K562 (cell line): ENCODE measurements around the gene NR4A2. TPM values are rescaled to one million over a fixed set of nuclear protein-coding genes. Genes with fewer than 3 reads are reported as not detected.

Experiments
- BCOR ChIP-seq: fragments of 450-650 bp; IDR thresholded peaks from 2 replicates; pipeline ENCODE4 v1.6.1; 2016
- BDP1 ChIP-seq: IDR thresholded peaks from 3 replicates; pipeline ENCODE4 v1.6.1; 2011; ENCODE audit not compliant: insufficient read length, insufficient read depth
- CBX3 ChIP-seq, 2 experiments: IDR thresholded peaks; 1 replicate in 1 of 2; 2 replicates in 1 of 2; pipeline ENCODE4 v1.6.1; 2012; ENCODE audit warnings: inconsistent platforms in 2 of 2, low read length in 2 of 2, borderline replicate concordance in 1 of 2, control low read depth in 1 of 2
- CHD2 ChIP-seq: IDR thresholded peaks from 2 replicates; pipeline ENCODE4 v1.6.1; 2011; ENCODE audit warnings: low read depth, low read length
- COPS2 ChIP-seq: fragments of 450-650 bp; conservative IDR thresholded peaks from 2 replicates; pipeline ENCODE4 v1.6.1; 2016; ENCODE audit warnings: mild to moderate bottlenecking, moderate library complexity
- HSF4 ChIP-seq: fragments of 250-450 bp; sonication (Bioruptor Pico); IDR thresholded peaks from 2 replicates; pipeline ENCODE4 v2.1.2; 2022; ENCODE audit warnings: mild to moderate bottlenecking, moderate library complexity, borderline replicate concordance
- KAT2B ChIP-seq: IDR thresholded peaks from one replicate; pipeline ENCODE4 v1.6.1; 2012; ENCODE audit warnings: low read depth, mild to moderate bottlenecking, control low read depth, inconsistent platforms, low read length, moderate library complexity
- KDM2B ChIP-seq: fragments of 250-450 bp; sonication (Bioruptor Pico); IDR thresholded peaks from 2 replicates; pipeline ENCODE4 v1.8.0; 2021; ENCODE audit warnings: mild to moderate bottlenecking, moderate library complexity
- LCOR ChIP-seq: sonication (generic); formaldehyde crosslinking; IDR thresholded peaks from 2 replicates; pipeline ENCODE4 v1.8.0; 2022; ENCODE audit warnings: mild to moderate bottlenecking, missing genetic modification reagents
- MTA2 ChIP-seq: fragments of 450-650 bp; IDR thresholded peaks from 2 replicates; pipeline ENCODE4 v1.6.1; 2016; ENCODE audit warnings: low read depth
- PRPF4 ChIP-seq: fragments of 200-400 bp; formaldehyde crosslinking; IDR thresholded peaks from one replicate; pipeline ENCODE4 v1.6.1; 2017; ENCODE audit warnings: low read length, low read depth, mild to moderate bottlenecking; ENCODE audit not compliant: insufficient read depth, poor library complexity, severe bottlenecking
- SETDB1 ChIP-seq: IDR thresholded peaks from one replicate; pipeline ENCODE4 v1.6.1; 2012; ENCODE audit warnings: low read length, control low read depth, inconsistent platforms
- SUPT5H ChIP-seq: fragments of 450-650 bp; IDR thresholded peaks from 2 replicates; pipeline ENCODE4 v1.6.1; 2016
- TEAD2 ChIP-seq: fragments of 450-650 bp; IDR thresholded peaks from 2 replicates; pipeline ENCODE4 v1.6.1; 2016; ENCODE audit warnings: missing genetic modification characterization, control low read depth, missing compliant biosample characterization
- ZC3H11A ChIP-seq: IDR thresholded peaks from 2 replicates; pipeline ENCODE4 v1.6.1; 2012; ENCODE audit warnings: low read depth, low read length, improper control_type of control experiment
- ZNF316 ChIP-seq: fragments of 450-650 bp; IDR thresholded peaks from 2 replicates; pipeline ENCODE4 v1.6.1; 2016
- polyA plus RNA-seq, 8 experiments: library from polyadenylated mRNA; depleted of rRNA in 4 of 8; stranded (reverse) in 5 of 8; unstranded in 3 of 8; fragments of >200 nt; fragmentation: Nextera tagmentation in 2 of 8; fragmentation: Illumina TruSeq in 1 of 8; extraction: Ambion mirVana in 2 of 8; extraction: Trizol in 1 of 8; gene quantifications; 2 replicates each; pipeline versions ENCODE4 v1.2.1 to v1.2.3, GENCODE V29; 2011 to 2014; ENCODE audit warnings: inconsistent platforms in 1 of 8, missing spikeins in 1 of 8
- total RNA-seq, 7 experiments: library from RNA; depleted of rRNA in 6 of 7; stranded (reverse); fragments of >200 nt in 6 of 7; fragmentation: Illumina TruSeq in 2 of 7; extraction: Trizol in 2 of 7; gene quantifications; 2 replicates each; pipeline versions ENCODE4 v1.2.1 to v1.2.3, GENCODE V29; 2011 to 2021; ENCODE audit warnings: low replicate concordance in 1 of 7
- TF ChIP-seq, protein P1 (sequence below): sonication (generic); formaldehyde crosslinking; IDR thresholded peaks from 2 replicates; pipeline ENCODE4 v1.8.1; 2023; ENCODE audit warnings: mild to moderate bottlenecking, missing genetic modification reagents
- TF ChIP-seq, protein P2 (sequence below), 2 experiments: IDR thresholded peaks; 2 replicates each; pipeline ENCODE4 v1.6.1; 2012; ENCODE audit warnings: improper control_type of control experiment in 2 of 2, low read depth in 2 of 2, low read length in 2 of 2, borderline replicate concordance in 1 of 2
- TF ChIP-seq, protein P3 (sequence below): sonication (generic); formaldehyde crosslinking; IDR thresholded peaks from 2 replicates; pipeline ENCODE4 v1.8.1; 2023; ENCODE audit warnings: mild to moderate bottlenecking, missing genetic modification reagents
- TF ChIP-seq, protein P4 (sequence below): sonication (generic); formaldehyde crosslinking; IDR thresholded peaks from 2 replicates; pipeline ENCODE4 v1.8.0; 2023; ENCODE audit warnings: mild to moderate bottlenecking, missing genetic modification reagents

NR4A2 gene
- total and polyA plus RNA-seq, 9 of the 15 experiments (the other 6 are each of a cell fraction or from before 2014, with no cell fraction given) = 0.94 to 5.1 (median 1.3) TPM

DNA sequence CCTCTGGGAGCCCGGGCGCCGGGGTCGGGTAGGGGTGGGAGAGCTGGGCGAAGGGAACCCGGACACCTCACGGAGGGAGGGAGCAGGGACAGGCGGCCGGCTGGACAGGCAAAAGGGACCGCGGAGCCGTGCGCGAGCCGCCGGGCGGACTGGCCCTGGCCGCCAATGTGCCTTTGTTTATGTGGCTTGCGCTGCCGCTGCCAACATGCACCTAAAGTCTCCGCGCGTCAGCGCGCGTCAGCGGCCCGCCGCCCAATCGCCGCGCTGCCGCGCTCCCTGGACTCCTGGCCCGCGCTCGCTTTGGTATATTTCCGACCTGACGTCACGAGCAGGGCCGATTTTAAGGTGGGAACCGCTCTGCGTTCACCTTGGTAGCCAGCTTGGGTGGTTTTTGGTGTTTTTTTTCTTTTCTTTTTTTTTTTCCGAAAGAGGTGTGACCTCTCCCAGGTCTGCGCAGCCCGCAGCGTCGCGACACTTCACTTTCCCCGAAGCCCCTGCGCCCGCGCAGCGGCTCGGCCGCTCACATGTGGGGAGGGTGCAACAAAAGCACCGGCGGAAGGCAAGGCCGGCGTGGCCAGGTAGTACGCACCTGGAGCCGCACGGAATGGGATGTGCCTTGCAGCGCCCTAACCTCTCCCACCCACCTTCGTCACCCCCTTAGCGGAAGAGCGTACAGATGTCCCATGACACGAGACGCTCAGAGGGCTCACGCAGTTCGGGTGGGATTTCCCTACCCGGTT is at the start of gene NR4A2 (continued):
- TF ChIP-seq, protein P1, sequence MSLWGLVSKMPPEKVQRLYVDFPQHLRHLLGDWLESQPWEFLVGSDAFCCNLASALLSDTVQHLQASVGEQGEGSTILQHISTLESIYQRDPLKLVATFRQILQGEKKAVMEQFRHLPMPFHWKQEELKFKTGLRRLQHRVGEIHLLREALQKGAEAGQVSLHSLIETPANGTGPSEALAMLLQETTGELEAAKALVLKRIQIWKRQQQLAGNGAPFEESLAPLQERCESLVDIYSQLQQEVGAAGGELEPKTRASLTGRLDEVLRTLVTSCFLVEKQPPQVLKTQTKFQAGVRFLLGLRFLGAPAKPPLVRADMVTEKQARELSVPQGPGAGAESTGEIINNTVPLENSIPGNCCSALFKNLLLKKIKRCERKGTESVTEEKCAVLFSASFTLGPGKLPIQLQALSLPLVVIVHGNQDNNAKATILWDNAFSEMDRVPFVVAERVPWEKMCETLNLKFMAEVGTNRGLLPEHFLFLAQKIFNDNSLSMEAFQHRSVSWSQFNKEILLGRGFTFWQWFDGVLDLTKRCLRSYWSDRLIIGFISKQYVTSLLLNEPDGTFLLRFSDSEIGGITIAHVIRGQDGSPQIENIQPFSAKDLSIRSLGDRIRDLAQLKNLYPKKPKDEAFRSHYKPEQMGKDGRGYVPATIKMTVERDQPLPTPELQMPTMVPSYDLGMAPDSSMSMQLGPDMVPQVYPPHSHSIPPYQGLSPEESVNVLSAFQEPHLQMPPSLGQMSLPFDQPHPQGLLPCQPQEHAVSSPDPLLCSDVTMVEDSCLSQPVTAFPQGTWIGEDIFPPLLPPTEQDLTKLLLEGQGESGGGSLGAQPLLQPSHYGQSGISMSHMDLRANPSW (CRISPR knock-in tag) = 0 out of 2 replicates have a peak, but pooled peaks have one; percentile 56
- no peak for TF ChIP-seq PRPF4
- TF ChIP-seq SETDB1 = no peak
- TF ChIP-seq, protein P2, sequence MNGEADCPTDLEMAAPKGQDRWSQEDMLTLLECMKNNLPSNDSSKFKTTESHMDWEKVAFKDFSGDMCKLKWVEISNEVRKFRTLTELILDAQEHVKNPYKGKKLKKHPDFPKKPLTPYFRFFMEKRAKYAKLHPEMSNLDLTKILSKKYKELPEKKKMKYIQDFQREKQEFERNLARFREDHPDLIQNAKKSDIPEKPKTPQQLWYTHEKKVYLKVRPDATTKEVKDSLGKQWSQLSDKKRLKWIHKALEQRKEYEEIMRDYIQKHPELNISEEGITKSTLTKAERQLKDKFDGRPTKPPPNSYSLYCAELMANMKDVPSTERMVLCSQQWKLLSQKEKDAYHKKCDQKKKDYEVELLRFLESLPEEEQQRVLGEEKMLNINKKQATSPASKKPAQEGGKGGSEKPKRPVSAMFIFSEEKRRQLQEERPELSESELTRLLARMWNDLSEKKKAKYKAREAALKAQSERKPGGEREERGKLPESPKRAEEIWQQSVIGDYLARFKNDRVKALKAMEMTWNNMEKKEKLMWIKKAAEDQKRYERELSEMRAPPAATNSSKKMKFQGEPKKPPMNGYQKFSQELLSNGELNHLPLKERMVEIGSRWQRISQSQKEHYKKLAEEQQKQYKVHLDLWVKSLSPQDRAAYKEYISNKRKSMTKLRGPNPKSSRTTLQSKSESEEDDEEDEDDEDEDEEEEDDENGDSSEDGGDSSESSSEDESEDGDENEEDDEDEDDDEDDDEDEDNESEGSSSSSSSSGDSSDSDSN (IDR thresholded peaks at IDR 0.05; ENCODE audit: borderline replicate concordance in 1 of 2, low read depth in 2 of 2, low read length in 2 of 2) = peak in 1 of 2 experiments; percentile 33; a peak in 1 of 4 replicates
- TF ChIP-seq, protein P3, sequence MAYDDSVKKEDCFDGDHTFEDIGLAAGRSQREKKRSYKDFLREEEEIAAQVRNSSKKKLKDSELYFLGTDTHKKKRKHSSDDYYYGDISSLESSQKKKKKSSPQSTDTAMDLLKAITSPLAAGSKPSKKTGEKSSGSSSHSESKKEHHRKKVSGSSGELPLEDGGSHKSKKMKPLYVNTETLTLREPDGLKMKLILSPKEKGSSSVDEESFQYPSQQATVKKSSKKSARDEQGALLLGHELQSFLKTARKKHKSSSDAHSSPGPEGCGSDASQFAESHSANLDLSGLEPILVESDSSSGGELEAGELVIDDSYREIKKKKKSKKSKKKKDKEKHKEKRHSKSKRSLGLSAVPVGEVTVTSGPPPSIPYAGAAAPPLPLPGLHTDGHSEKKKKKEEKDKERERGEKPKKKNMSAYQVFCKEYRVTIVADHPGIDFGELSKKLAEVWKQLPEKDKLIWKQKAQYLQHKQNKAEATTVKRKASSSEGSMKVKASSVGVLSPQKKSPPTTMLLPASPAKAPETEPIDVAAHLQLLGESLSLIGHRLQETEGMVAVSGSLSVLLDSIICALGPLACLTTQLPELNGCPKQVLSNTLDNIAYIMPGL = 0 out of 2 replicates have a peak, but pooled peaks have one; percentile 76
- TF ChIP-seq LCOR = peak; percentile 21; the same call in 1 of the 2 replicates
- TF ChIP-seq ZNF316 = no peak
- no peak for TF ChIP-seq KAT2B
- TF ChIP-seq, protein P4, sequence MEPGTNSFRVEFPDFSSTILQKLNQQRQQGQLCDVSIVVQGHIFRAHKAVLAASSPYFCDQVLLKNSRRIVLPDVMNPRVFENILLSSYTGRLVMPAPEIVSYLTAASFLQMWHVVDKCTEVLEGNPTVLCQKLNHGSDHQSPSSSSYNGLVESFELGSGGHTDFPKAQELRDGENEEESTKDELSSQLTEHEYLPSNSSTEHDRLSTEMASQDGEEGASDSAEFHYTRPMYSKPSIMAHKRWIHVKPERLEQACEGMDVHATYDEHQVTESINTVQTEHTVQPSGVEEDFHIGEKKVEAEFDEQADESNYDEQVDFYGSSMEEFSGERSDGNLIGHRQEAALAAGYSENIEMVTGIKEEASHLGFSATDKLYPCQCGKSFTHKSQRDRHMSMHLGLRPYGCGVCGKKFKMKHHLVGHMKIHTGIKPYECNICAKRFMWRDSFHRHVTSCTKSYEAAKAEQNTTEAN = no peak
- peak; percentile 19; the same call in 1 of the 2 replicates for TF ChIP-seq KDM2B (CRISPR knock-in tag)
- TF ChIP-seq BCOR = peak; percentile 64
- no peak for TF ChIP-seq TEAD2
- no peak for TF ChIP-seq CBX3 (IDR thresholded peaks at IDR 0.05; ENCODE audit: borderline replicate concordance in 1 of 2, low read length in 2 of 2)
- TF ChIP-seq HSF4 (CRISPR knock-in tag) = no peak
- TF ChIP-seq COPS2 = no peak
- no peak for TF ChIP-seq BDP1
- peak; percentile 27; the same call in 1 of the 2 replicates for TF ChIP-seq MTA2
- TF ChIP-seq SUPT5H = peak; percentile 72
- TF ChIP-seq ZC3H11A = no peak
- TF ChIP-seq CHD2 = peak; percentile 16
